H1 (cell line): ENCODE results near the gene NPY2R. TPM values are rescaled to one million over a fixed set of nuclear protein-coding genes. Genes with fewer than 3 reads are reported as not detected.

Source experiments
- CTCF ChIA-PET: fragments of 300-600 bp; sonication (Branson Sonifier 250); formaldehyde crosslinking; loops from one replicate; lab custom pipeline; 2021; ENCODE audit not compliant: partially characterized antibody; lab: Charles Lee
- POLR2A ChIA-PET: fragments of 300-600 bp; sonication (Branson Sonifier 250); formaldehyde crosslinking; loops from one replicate; lab custom pipeline; 2021; ENCODE audit warnings: inconsistent platforms; ENCODE audit not compliant: partially characterized antibody; lab: Charles Lee
- DNase-seq, 2 experiments: peaks; one replicate each; pipeline versions ENCODE4 v3.0.0 to v3.0.0-alpha.2; 2010 to 2022; ENCODE audit warnings: low spot score in 2 of 2, low read depth in 1 of 2, mixed read lengths in 1 of 2
- FAIRE-seq: peaks from 2 replicates; lab custom pipeline; 2011; peaks lifted over from hg19 to GRCh38; lab: Jason Lieb, UNC
- H2AFZ ChIP-seq: 2 replicates; pipeline ENCODE4 v1.8.1; 2012; ENCODE audit warnings: low read length, inconsistent platforms
- H2AK5ac ChIP-seq: 2 replicates; pipeline ENCODE4 v1.6.1; 2013; ENCODE audit warnings: low read depth, low read length
- H2BK120ac ChIP-seq: replicated peaks from 2 replicates; pipeline ENCODE3; 2013; ENCODE audit warnings: low read depth, low read length, inconsistent platforms
- H2BK12ac ChIP-seq: 2 replicates; pipeline ENCODE4 v1.6.1; 2013; ENCODE audit warnings: low read depth, low read length
- H2BK15ac ChIP-seq: 2 replicates; pipeline ENCODE4 v1.6.1; 2013; ENCODE audit warnings: low read length
- H2BK20ac ChIP-seq: 2 replicates; pipeline ENCODE4 v1.6.1; 2013; ENCODE audit warnings: low read length
- H2BK5ac ChIP-seq: 2 replicates; pipeline ENCODE4 v1.6.1; 2013; ENCODE audit warnings: low read depth, low read length
- H3K14ac ChIP-seq: 2 replicates; pipeline ENCODE4 v1.6.1; 2013; ENCODE audit warnings: inconsistent platforms; ENCODE audit not compliant: insufficient read length
- H3K18ac ChIP-seq: 2 replicates; pipeline ENCODE4 v1.6.1; 2013; ENCODE audit warnings: low read length; ENCODE audit errors: extremely low read depth
- H3K23ac ChIP-seq: 2 replicates; pipeline ENCODE4 v1.6.1; 2013; ENCODE audit warnings: inconsistent platforms; ENCODE audit not compliant: insufficient read length
- H3K23me2 ChIP-seq: 2 replicates; pipeline ENCODE4 v1.6.1; 2013; ENCODE audit warnings: low read depth, low read length
- H3K27ac ChIP-seq: 2 replicates; pipeline ENCODE4 v1.6.1; 2011; ENCODE audit warnings: low read depth, low read length, inconsistent platforms
- H3K27me3 ChIP-seq, 4 experiments: replicated peaks in 1 of 4; 1 replicate in 1 of 4; 2 replicates in 3 of 4; pipeline versions ENCODE4 v1.6.1 to v1.8.1; 2011 to 2013; ENCODE audit warnings: low read length in 3 of 4, mild to moderate bottlenecking in 3 of 4, inconsistent platforms in 2 of 4, mixed read lengths in 2 of 4, moderate library complexity in 1 of 4; ENCODE audit not compliant: control insufficient read depth in 3 of 4, insufficient read depth in 3 of 4; ENCODE audit errors: extremely low read depth in 1 of 4
- H3K36me3 ChIP-seq, 4 experiments: 2 replicates each; pipeline versions ENCODE4 v1.6.1 to v1.8.1; 2011 to 2013; ENCODE audit warnings: mild to moderate bottlenecking in 4 of 4, low read length in 3 of 4, moderate library complexity in 2 of 4, control low read depth in 1 of 4, inconsistent platforms in 1 of 4; ENCODE audit not compliant: insufficient read depth in 4 of 4, control insufficient read depth in 2 of 4
- H3K4ac ChIP-seq: replicated peaks from 2 replicates; pipeline ENCODE3; 2013; ENCODE audit warnings: low read length, low read depth, mixed read lengths, inconsistent platforms; ENCODE audit not compliant: insufficient read length
- H3K4me1 ChIP-seq, 4 experiments: replicated peaks in 1 of 4; 1 replicate in 1 of 4; 2 replicates in 3 of 4; pipeline versions ENCODE4 v1.6.1 to v1.8.1; 2011 to 2013; ENCODE audit warnings: low read length in 3 of 4, inconsistent platforms in 2 of 4, mixed read lengths in 1 of 4; ENCODE audit not compliant: insufficient read depth in 4 of 4, control insufficient read depth in 3 of 4
- H3K4me2 ChIP-seq, 2 experiments: 2 replicates each; pipeline versions ENCODE4 v1.6.1 to v1.8.1; 2011 to 2013; ENCODE audit warnings: low read depth in 2 of 2, low read length in 2 of 2, control low read depth in 1 of 2, inconsistent platforms in 1 of 2, mild to moderate bottlenecking in 1 of 2; ENCODE audit not compliant: insufficient read depth in 1 of 2
- H3K4me3 ChIP-seq, 4 experiments: fragments of 200-600, 300-600 bp in 1 of 4; sonication (generic), shearing (Covaris generic), sonication (Bioruptor Twin) in 1 of 4; 2 replicates each; pipeline versions ENCODE4 v1.5.1 to v1.8.1; 2011 to 2016; ENCODE audit warnings: low read length in 4 of 4, low read depth in 3 of 4, control low read depth in 2 of 4, inconsistent platforms in 2 of 4, mild to moderate bottlenecking in 2 of 4, mixed read lengths in 1 of 4, moderate library complexity in 1 of 4; ENCODE audit not compliant: insufficient read depth in 2 of 4; ENCODE audit errors: extremely low read depth in 1 of 4
- H3K56ac ChIP-seq: replicated peaks from 2 replicates; pipeline ENCODE3; 2013; ENCODE audit warnings: low read depth, mild to moderate bottlenecking, mixed read lengths, low read length, inconsistent platforms; ENCODE audit not compliant: insufficient read length
- H3K79me1 ChIP-seq: 2 replicates; pipeline ENCODE4 v1.6.1; 2013; ENCODE audit warnings: low read depth, low read length, control low read depth
- H3K79me2 ChIP-seq, 2 experiments: 2 replicates each; pipeline versions ENCODE4 v1.6.1 to v1.8.1; 2012 to 2013; ENCODE audit warnings: low read length in 2 of 2, mild to moderate bottlenecking in 2 of 2, inconsistent platforms in 1 of 2; ENCODE audit not compliant: insufficient read depth in 2 of 2, control insufficient read depth in 1 of 2
- H3K9ac ChIP-seq, 4 experiments: replicated peaks in 1 of 4; 1 replicate in 1 of 4; 2 replicates in 3 of 4; pipeline versions ENCODE4 v1.6.1 to v1.8.1; 2011 to 2013; ENCODE audit warnings: low read depth in 3 of 4, low read length in 3 of 4, control low read depth in 2 of 4, mild to moderate bottlenecking in 2 of 4, moderate library complexity in 2 of 4, inconsistent platforms in 1 of 4; ENCODE audit errors: extremely low read depth in 1 of 4
- H3K9me3 ChIP-seq, 2 experiments: 2 replicates each; pipeline versions ENCODE4 v1.6.1 to v1.8.1; 2012 to 2013; ENCODE audit warnings: mild to moderate bottlenecking in 2 of 2, moderate library complexity in 2 of 2, control low read depth in 1 of 2, inconsistent platforms in 1 of 2, low read depth in 1 of 2, low read length in 1 of 2, mixed read lengths in 1 of 2; ENCODE audit not compliant: insufficient read depth in 2 of 2
- H4K20me1 ChIP-seq, 2 experiments: replicated peaks in 1 of 2; 2 replicates each; pipeline versions ENCODE3 to v1.8.1; 2011 to 2013; ENCODE audit warnings: inconsistent platforms in 2 of 2, low read length in 2 of 2, mild to moderate bottlenecking in 1 of 2; ENCODE audit not compliant: insufficient read depth in 2 of 2, control insufficient read depth in 1 of 2
- H4K5ac ChIP-seq: 2 replicates; pipeline ENCODE4 v1.6.1; 2013; ENCODE audit warnings: low read length, low read depth, mixed read lengths, inconsistent platforms; ENCODE audit not compliant: insufficient read length
- H4K8ac ChIP-seq: 2 replicates; pipeline ENCODE4 v1.8.0; 2013; ENCODE audit warnings: mild to moderate bottlenecking, moderate library complexity, low read length, inconsistent platforms; ENCODE audit not compliant: insufficient read depth; ENCODE audit errors: extremely low read depth
- H4K91ac ChIP-seq: replicated peaks from 2 replicates; pipeline ENCODE3; 2013; ENCODE audit warnings: low read length, mixed read lengths, inconsistent platforms; ENCODE audit not compliant: insufficient read length
- HDAC6 ChIP-seq: IDR thresholded peaks from one replicate; pipeline ENCODE4 v1.7.1; 2012; ENCODE audit warnings: low read depth, mild to moderate bottlenecking, inconsistent platforms, low read length, moderate library complexity
- SUZ12 ChIP-seq: fragments of 200-600 bp; sonication (generic); IDR thresholded peaks from 2 replicates; pipeline ENCODE4 v1.6.1; 2012; ENCODE audit warnings: mild to moderate bottlenecking, inconsistent platforms, low read length, moderate library complexity, mixed read lengths
- WGBS, 2 experiments: shearing (Covaris generic) in 1 of 2; methylation state at CpG; one replicate each; pipeline versions ENCODE4 v1.1.6 to v1.1.7; 2013 to 2015; ENCODE audit warnings: low lambda C conversion rate in 2 of 2, mixed read lengths in 2 of 2, inconsistent platforms in 1 of 2, low coverage in 1 of 2, missing lambda C conversion rate in 1 of 2; ENCODE audit not compliant: insufficient replicate concordance in 2 of 2, insufficient coverage in 1 of 2, insufficient read length in 1 of 2; ENCODE audit errors: extremely low coverage in 1 of 2, missing lambda C conversion rate in 1 of 2; 5-methylcytosine and 5-hydroxymethylcytosine counted together
- polyA plus RNA-seq, 7 experiments: library from polyadenylated mRNA; depleted of rRNA in 3 of 7; stranded (reverse) in 5 of 7; unstranded in 2 of 7; fragments of >200 nt in 5 of 7; fragments of 200-250 nt in 2 of 7; gene quantifications; 1 replicate in 5 of 7; 2 replicates in 1 of 7; 4 replicates in 1 of 7; pipeline versions ENCODE4 v1.2.1 to v1.2.3, GENCODE V29; 2011 to 2013; ENCODE audit warnings: missing spikeins in 2 of 7, mixed read lengths in 2 of 7
- total RNA-seq: library from RNA; stranded (reverse); fragmentation: NEBNext Ultra II Directional; extraction: Animal tissue kit (Norgen Biotek cat#: 25700); gene quantifications from 2 replicates; pipeline ENCODE4 v1.2.1, GENCODE V29; 2021

Gene NPY2R
- total and polyA plus RNA-seq, 2 of the 8 experiments (the other 6 are each of a cell fraction or from before 2014, with no cell fraction given), result 0.09 to 0.41 TPM

DNA sequence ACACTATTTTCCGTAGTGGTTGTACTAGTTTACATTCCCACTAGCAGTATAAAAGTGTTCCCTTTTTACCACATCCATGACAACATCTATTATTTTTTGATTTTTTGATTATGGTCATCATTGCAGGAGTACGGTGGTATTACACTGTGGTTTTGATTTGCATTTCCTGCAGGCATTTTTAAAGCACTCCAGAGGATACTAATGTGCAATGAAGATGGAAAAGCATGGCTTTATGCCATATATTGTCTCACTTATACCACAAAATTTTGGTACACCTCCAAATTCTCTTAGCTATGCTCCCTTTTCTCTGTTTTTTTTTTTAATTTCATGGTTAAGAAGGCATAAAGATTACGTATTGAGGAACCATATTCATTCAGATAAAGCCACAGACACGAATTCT is 35.1 kb upstream of the NPY2R start:
- Histone ChIP-seq H2BK12ac (no peak overlapping the region), H3K4me1 (no peaks in the 10 kb centered on the region), H2BK15ac (no peak overlapping the region), H3K23me2 (no peaks in the 10 kb centered on the region), H3K4me2 (no peak overlapping the region), H3K27me3 (no peaks in the 10 kb centered on the region), H3K36me3 (no peaks in the 10 kb centered on the region), H3K27ac (no peak overlapping the region), H4K91ac (no peak overlapping the region), H2AFZ (no peak overlapping the region), H2BK20ac (no peak overlapping the region), H4K8ac (no peak overlapping the region), H4K20me1 (no peaks in the 10 kb centered on the region), H4K5ac (no peak overlapping the region), H3K9me3 (no peaks in the 10 kb centered on the region), H3K18ac (no peak overlapping the region), H2BK5ac (no peak overlapping the region), H3K4me3 (no peak overlapping the region), H3K56ac (no peak overlapping the region), H2BK120ac (no peak overlapping the region), H3K4ac (no peak overlapping the region), H3K9ac (no peak overlapping the region), H3K23ac (no peak overlapping the region), H3K79me1 (no peaks in the 10 kb centered on the region), H3K79me2 (no peaks in the 10 kb centered on the region), H2AK5ac (no peak overlapping the region), H3K14ac (no peak overlapping the region)
- no peak for TF ChIP-seq SUZ12
- TF ChIP-seq HDAC6, result no peak
- POLR2A ChIA-PET, result no interaction called here
- FAIRE-seq, result no peak
- CTCF ChIA-PET, result no interaction called here
- no peak for DNase-seq
- 92% methylated on average over 4 of the region's 4 CpGs; no CpG with 5 or more reads in 1 of the 2 experiments for WGBS, 2 experiments
